Hypothalamus (tissue), 51 donors: Measurements from ENCODE around the gene KCNT2.

ENCODE experiments used
- DNase-seq, 51 donors: peaks; one replicate each; lab custom pipeline; 2025; lab: John Stamatoyannopoulos, UW

Gene KCNT2

GRCh38 chr1:196459383-196459782, 148.9 kb downstream of the KCNT2 start:
- DNase-seq, result no peak

GRCh38 chr1:196454792-196455191, 153.4 kb downstream of the KCNT2 start:
- DNase-seq, result no peak

GRCh38 chr1:196451103-196451502, 157.1 kb downstream of the KCNT2 start:
- no peak for DNase-seq

DNA sequence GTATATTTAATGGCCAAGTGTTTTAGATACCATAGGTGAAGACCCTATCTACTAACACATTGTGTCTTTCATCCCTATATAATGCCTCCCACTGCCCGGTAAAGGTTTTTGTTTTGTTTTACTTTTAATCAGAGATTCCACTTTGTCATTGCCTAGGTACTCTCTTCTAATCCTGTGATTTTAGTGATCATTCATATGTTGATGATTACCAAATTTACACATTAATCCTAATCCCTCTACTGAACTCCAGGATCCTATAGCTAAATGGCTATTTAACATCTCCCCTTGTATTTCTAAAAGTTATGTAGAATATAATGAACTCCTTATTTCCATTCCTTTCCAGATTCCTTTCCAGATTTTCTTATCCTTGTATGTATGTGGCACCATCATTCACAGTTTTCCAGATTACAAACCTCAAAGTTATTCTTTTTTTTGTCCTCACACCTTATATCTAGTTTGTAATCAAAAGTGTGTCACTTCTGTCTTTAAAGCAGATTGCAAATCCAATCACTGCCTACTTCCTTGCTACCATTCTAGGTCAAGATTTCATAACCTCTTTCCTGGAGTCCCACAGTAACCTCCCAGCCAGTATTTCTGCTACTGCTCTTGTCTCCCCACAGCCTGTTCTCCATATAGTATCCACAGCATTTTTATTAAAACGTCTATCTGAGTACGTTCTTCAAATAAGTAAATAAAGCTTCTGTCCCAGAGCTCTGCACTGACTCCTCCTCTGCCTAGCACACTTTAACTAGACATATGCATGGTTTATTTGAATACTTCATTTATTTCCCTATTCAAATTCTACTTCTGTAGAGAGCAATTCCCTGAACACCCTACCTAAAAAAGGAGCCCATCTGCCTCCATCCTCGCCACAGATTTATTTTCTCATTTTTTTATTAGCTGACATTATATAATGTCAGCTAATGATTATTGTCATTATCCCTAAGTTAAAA, 157.8 kb downstream of the KCNT2 start:
- no peak for DNase-seq

GRCh38 chr1:196449460-196449859, 158.8 kb downstream of the KCNT2 start:
- no peak for DNase-seq

DNA sequence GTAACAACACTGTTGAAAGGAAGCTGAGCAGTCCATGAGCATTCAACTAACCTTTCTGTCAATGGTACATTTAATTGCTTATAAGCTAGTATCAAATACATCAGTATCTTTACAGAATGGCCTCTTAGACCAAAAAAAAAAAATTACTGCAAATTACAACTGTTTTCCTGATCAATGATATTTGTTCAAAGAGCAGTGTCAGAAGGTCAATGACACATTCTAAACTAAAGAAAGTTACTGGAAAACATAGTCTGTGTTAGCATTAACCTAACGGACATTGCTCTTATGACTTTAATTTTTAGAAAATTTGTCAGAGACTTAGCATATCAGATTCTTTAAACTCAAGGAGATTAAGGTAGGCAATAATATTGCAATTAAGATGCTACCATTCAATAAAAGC, 162.5 kb downstream of the KCNT2 start:
- no peak for DNase-seq

GRCh38 chr1:196444634-196445033, 163.6 kb downstream of the KCNT2 start:
- DNase-seq, result no peak

GRCh38 chr1:196442366-196442765, 165.9 kb downstream of the KCNT2 start:
- DNase-seq, result no peak

DNA sequence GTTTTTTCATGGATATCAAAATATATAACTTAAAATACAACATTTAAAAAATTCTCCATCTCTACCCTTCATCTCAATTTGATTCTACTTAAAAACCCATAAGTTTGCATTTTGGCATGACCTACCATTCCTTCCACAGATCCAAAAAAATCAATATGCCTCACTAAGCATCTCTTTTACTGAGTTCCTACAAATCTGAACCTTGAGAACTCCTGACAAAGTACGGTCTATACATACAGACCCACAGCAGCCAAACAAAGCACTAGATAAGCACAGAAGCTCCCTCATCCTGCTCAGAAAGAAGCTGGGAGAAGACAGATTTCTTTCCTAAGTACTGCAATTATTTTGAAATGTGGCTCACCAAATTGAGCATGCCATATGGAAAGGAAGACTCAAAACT, 167.5 kb downstream of the KCNT2 start:
- no peak for DNase-seq

DNA sequence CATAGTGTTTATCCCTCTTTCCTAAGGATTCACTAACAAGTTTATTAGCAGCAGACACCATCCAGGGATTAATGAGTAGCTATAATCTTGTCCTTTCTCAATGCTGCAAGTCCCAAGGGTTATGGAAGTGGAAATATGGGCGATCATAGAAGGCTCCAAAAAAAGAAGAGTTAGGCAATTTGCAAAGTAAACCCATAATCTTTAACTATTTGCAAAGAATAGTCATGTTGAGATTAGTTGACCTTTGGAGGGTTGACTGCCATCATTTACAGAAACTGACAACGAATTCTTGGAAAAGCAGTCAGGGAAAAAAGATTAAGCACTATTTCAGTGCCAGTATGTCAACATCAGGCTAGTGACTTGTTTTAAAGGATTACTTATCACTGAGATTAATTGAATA, 169.9 kb downstream of the KCNT2 start:
- no peak for DNase-seq

DNA sequence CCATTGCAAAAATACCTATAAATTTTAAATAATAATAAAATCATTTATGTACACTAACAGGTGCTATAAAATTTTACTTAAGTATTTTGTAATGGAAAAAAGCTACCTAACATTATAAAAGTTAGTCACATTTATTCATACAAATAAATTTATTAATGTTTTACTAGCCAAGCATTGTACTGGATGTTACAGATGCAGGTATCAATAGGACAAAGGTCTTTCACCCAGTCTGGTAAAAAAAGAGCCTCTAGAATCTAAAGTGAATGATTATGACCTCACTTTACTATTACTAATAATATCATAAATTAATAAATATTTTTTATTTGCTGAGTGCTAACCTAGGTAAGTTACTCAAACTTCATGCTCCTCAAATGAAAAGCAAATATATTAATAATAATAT, 170.6 kb downstream of the KCNT2 start:
- DNase-seq, result no peak

- DNase-seq, result no peak
Observed at GRCh38 chr1:196433000-196433399, 175.2 kb downstream of the KCNT2 start.

GRCh38 chr1:196427976-196428734, 180.1 kb downstream of the KCNT2 start:
- DNase-seq, result no peak

GRCh38 chr1:196425513-196425912, 182.7 kb downstream of the KCNT2 start:
- no peak for DNase-seq

DNA sequence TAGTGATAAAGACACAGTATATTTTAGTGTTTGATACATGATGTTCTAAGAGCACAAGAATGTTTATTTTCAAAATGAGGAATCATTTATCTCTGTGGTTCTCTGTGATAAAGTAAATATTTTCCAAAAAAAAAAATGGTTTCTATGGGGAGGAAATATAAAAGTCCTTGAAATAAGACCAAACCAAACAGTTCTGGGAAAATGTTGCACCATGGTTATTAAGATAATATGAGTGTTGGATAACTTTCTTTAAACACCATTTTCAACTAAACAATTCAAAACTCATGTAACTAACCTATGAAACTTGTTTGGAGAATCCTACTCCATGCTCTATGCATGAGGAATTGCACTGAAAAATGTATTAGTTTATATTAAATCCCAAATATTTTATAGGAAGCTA, 184.6 kb downstream of the KCNT2 start:
- no peak for DNase-seq

DNA sequence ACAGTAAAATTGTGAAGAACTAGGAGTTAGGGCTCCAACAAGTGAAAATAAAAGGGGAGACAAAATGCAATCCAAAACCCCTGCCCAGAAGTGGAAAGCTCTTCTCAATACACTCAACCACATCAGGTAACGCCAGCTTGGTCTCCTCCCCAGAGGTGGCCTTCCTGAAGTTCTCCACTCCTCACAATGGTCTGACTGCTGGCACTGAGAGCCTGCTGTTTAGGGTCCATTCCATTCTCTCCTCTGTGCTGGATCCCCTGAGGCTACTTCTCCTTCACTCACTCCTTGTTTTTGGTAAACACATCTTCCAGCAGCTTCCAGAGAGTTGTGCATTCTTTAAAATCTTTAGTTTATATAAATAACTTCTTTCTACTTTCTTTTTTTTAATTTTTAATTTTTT, 189.5 kb downstream of the KCNT2 start:
- DNase-seq, result no peak

DNA sequence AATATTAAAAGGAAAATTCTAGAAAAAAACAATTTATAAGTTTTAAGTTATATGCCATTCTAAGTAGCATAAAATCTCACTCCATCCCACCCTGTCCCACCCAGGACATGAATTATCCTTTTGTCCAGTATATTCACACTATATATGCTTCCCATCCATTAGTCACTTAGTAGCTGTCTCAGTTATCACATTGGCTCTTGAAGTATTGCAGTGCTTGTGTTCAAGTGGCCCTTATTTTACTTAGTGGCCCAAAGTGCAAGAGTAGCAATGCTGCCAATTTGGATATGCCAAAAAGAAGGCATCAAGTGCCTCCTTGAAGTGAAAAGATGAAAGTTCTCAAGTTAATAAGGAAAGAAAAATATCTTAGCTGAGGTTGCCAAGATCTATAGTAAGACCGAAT, 192.3 kb downstream of the KCNT2 start:
- DNase-seq, result no peak

- DNase-seq, result no peak
Observed at GRCh38 chr1:196412326-196412725, 195.9 kb downstream of the KCNT2 start.

DNA sequence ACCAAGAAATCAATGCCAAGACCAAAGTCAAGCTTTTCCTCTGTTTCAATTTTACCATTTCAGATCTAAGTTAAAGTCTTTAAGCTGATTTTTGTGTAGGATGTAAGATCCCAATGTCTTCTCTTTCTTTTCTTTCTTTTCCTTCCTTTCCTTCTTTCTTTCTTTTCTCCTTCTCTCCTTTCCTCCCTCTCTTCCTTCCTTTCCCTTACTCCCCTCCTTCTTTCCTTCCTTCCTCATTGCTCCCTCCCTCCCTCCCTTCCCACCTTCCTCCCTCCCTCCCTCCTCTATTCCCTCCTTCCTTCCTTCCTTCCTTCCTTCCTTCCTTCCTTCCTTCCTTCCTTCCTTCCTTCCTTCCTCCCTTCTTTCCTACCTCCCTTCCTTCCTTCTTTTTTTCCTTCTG, 197.5 kb downstream of the KCNT2 start:
- no peak for DNase-seq

- DNase-seq, result no peak
Observed at GRCh38 chr1:196409586-196409985, 198.7 kb downstream of the KCNT2 start.

DNA sequence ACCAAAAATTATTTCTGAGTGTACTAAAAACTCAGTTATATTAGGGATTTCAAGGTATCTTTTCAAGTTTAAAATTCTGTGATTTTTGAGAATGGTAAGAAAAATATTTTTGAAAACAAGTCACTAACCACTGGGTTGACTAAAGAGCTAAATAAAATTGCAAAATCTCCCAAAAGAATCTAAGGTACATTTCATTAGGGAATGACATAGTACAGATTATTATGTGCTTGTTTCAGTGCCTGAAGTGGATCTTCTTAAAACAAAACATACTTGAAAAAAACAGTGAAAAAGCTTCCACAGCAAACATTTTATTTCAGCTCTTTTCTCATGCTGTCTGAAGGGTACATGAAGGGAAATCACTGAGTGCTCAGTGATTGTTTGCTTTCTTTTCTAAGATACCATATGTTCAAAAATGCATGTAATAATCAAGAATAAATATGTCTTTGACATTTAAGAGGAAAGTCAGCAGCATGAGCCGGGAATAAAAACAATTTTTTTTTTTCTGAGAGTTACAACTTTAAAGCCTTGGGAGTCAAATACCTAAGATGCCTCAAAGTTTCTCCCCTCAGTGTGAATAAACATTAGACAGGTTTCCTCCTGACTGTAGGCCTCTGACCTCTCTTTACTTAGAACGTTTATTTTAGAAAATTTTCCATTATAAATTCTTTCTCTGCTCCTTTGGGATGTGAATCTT, 200.7 kb downstream of the KCNT2 start:
- DNase-seq, result no peak
